K562 (cell line): ENCODE measurements around the gene PLPPR2. TPM values are rescaled to one million over a fixed set of nuclear protein-coding genes. Genes with fewer than 3 reads are reported as not detected.
A peak's percentile ranks its signal among the peaks of the same experiment; 100 is the strongest.

ENCODE experiments used
- ATAC-seq: fragments of 200-7000 bp; cut with Tn5 transposase; 3 replicates; pipeline ENCODE4 v1.9.1; 2020; ENCODE audit warnings: moderate library complexity
- BruUV-seq: library from RNA; stranded (reverse); fragments of 400-500 nt; replicated peaks from 2 replicates; lab custom pipeline; 2021; lab: Mats Ljungman, UMichigan
- CTCF ChIA-PET: fragments of 300-600 bp; formaldehyde crosslinking; extraction: SDS; loops from one replicate; lab custom pipeline; 2021; ENCODE audit warnings: low intra/inter-chr PET ratio; lab: Yijun Ruan, JAX
- POLR2A ChIA-PET: fragments of 300-600, 350-650 bp; sonication (Branson Sonifier 250); formaldehyde crosslinking; extraction: SDS; loops from one replicate; lab custom pipeline; 2021; ENCODE audit warnings: antibody characterized with exemption, inconsistent platforms; lab: Yijun Ruan, JAX
- DNase-seq, 4 experiments: peaks; one replicate each; pipeline versions ENCODE4 v3.0.0 to v3.0.0-alpha.2; 2011 to 2018; ENCODE audit warnings: low spot score in 3 of 4, mixed read lengths in 3 of 4; ENCODE audit errors: extremely low read depth in 1 of 4
- FAIRE-seq: peaks from 2 replicates; lab custom pipeline; 2011; peaks lifted over from hg19 to GRCh38; lab: Jason Lieb, UNC
- H2AFZ ChIP-seq: 2 replicates; pipeline ENCODE4 v1.6.0; 2011; ENCODE audit warnings: low read depth, low read length, control low read depth, inconsistent platforms
- H3K27ac ChIP-seq: fragments of 200-600 bp; 3 replicates; pipeline ENCODE4 v1.8.0; 2011; ENCODE audit warnings: low read depth, mild to moderate bottlenecking, control low read depth, inconsistent platforms, low read length, moderate library complexity, mixed read lengths; ENCODE audit errors: extremely low read depth
- H3K27me3 ChIP-seq, 2 experiments: fragments of 300-600 bp in 1 of 2; 2 replicates in 1 of 2; 3 replicates in 1 of 2; pipeline versions ENCODE4 v1.6.0 to v1.8.0; 2011; ENCODE audit warnings: inconsistent platforms in 2 of 2, low read length in 2 of 2, mild to moderate bottlenecking in 1 of 2, mixed read lengths in 1 of 2, moderate library complexity in 1 of 2; ENCODE audit not compliant: control insufficient read depth in 2 of 2, insufficient read depth in 2 of 2
- H3K36me3 ChIP-seq: fragments of 300-600 bp; 3 replicates; pipeline ENCODE4 v1.8.0; 2011; ENCODE audit warnings: mild to moderate bottlenecking, low read length, inconsistent platforms; ENCODE audit not compliant: control insufficient read depth, insufficient read depth
- H3K4me1 ChIP-seq, 2 experiments: fragments of 200-600 bp in 1 of 2; replicated peaks in 1 of 2; 2 replicates in 1 of 2; 3 replicates in 1 of 2; pipeline versions ENCODE4 v1.5.1 to v1.8.0; 2011; ENCODE audit warnings: inconsistent platforms in 2 of 2, low read length in 2 of 2, mild to moderate bottlenecking in 1 of 2, mixed read lengths in 1 of 2, moderate library complexity in 1 of 2; ENCODE audit not compliant: control insufficient read depth in 2 of 2, insufficient read depth in 2 of 2
- H3K4me2 ChIP-seq: 2 replicates; pipeline ENCODE4 v1.6.1; 2011; ENCODE audit warnings: low read length, control low read depth, inconsistent platforms, mixed read lengths; ENCODE audit not compliant: insufficient read depth
- H3K4me3 ChIP-seq: fragments of 200-600 bp; sonication (generic), shearing (Covaris generic); 2 replicates; pipeline ENCODE4 v1.5.1; 2016; ENCODE audit warnings: control low read depth, inconsistent platforms
- H3K79me2 ChIP-seq: fragments of 200-600 bp; 3 replicates; pipeline ENCODE4 v1.8.0; 2011; ENCODE audit warnings: low read length, inconsistent platforms; ENCODE audit not compliant: control insufficient read depth, insufficient read depth
- H3K9ac ChIP-seq, 2 experiments: 2 replicates each; pipeline versions ENCODE4 v1.6.0 to v1.6.1; 2011; ENCODE audit warnings: low read depth in 2 of 2, low read length in 2 of 2, control low read depth in 1 of 2, inconsistent platforms in 1 of 2, mild to moderate bottlenecking in 1 of 2, mixed read lengths in 1 of 2; ENCODE audit not compliant: insufficient read depth in 1 of 2
- H3K9me1 ChIP-seq: one replicate; pipeline ENCODE4 v1.6.0; 2011; ENCODE audit warnings: inconsistent platforms, mild to moderate bottlenecking, low read length, moderate library complexity; ENCODE audit not compliant: control insufficient read depth, insufficient read depth
- H3K9me3 ChIP-seq: replicated peaks from 2 replicates; pipeline ENCODE4 v1.5.1; 2011; ENCODE audit warnings: low read depth, low read length, inconsistent platforms; ENCODE audit not compliant: control insufficient read depth, insufficient read depth
- H4K20me1 ChIP-seq: replicated peaks from 2 replicates; pipeline ENCODE4 v1.6.1; 2011; ENCODE audit warnings: low read length, inconsistent platforms, mixed read lengths; ENCODE audit not compliant: control insufficient read depth, insufficient read depth
- ADNP ChIP-seq: fragments of 200-800 bp; sonication (Bioruptor generic); IDR thresholded peaks from 2 replicates; pipeline ENCODE4 v1.6.1; 2016; ENCODE audit warnings: missing genetic modification characterization, missing compliant biosample characterization
- ATF3 ChIP-seq, 2 experiments: fragments of 450-650 bp in 1 of 2; sonication (generic) in 1 of 2; formaldehyde crosslinking in 1 of 2; IDR thresholded peaks in 1 of 2; conservative IDR thresholded peaks in 1 of 2; 2 replicates each; pipeline versions ENCODE4 v1.6.1 to v1.8.1; 2016 to 2023; ENCODE audit warnings: mild to moderate bottlenecking in 2 of 2, moderate library complexity in 2 of 2, inconsistent platforms in 1 of 2, missing genetic modification reagents in 1 of 2
- BCL6 ChIP-seq: fragments of 250-450 bp; sonication (Bioruptor Pico); IDR thresholded peaks from 2 replicates; pipeline ENCODE4 v1.4.0; 2020
- CBX8 ChIP-seq: fragments of 200-600 bp; sonication (generic); IDR thresholded peaks from 2 replicates; pipeline ENCODE4 v1.6.1; 2012; ENCODE audit warnings: borderline replicate concordance, mixed run types, low read depth, mild to moderate bottlenecking, moderate library complexity, mixed read lengths, low read length, control low read depth, inconsistent platforms; ENCODE audit not compliant: poor library complexity, severe bottlenecking; ENCODE audit errors: extremely low read depth
- CHD1 ChIP-seq: fragments of 200-600 bp; sonication (generic); IDR thresholded peaks from one replicate; pipeline ENCODE4 v1.6.1; 2012; ENCODE audit warnings: mild to moderate bottlenecking, moderate library complexity, low read length, inconsistent platforms
- FOSL1 ChIP-seq: fragments of 200-800 bp; sonication (Bioruptor generic); conservative IDR thresholded peaks from 2 replicates; pipeline ENCODE4 v1.6.1; 2016; ENCODE audit warnings: missing genetic modification characterization, missing compliant biosample characterization
- RNF2 ChIP-seq: sonication (generic); IDR thresholded peaks from 2 replicates; pipeline ENCODE4 v1.6.1; 2016
- SMARCA5 ChIP-seq: fragments of 450-650 bp; IDR thresholded peaks from 2 replicates; pipeline ENCODE4 v1.6.1; 2016
- THRAP3 ChIP-seq: fragments of 450-650 bp; IDR thresholded peaks from 2 replicates; pipeline ENCODE4 v1.6.1; 2016; ENCODE audit warnings: mild to moderate bottlenecking, inconsistent platforms, borderline replicate concordance
- TOE1 ChIP-seq, 2 experiments: fragments of 450-650 bp in 1 of 2; sonication (generic) in 1 of 2; formaldehyde crosslinking in 1 of 2; IDR thresholded peaks; 2 replicates each; pipeline versions ENCODE4 v1.7.1 to v1.8.0; 2016 to 2022; ENCODE audit warnings: borderline replicate concordance in 2 of 2, mild to moderate bottlenecking in 2 of 2, antibody characterized with exemption in 1 of 2, inconsistent platforms in 1 of 2, low read depth in 1 of 2, missing genetic modification reagents in 1 of 2, moderate library complexity in 1 of 2
- ZNF175 ChIP-seq: fragments of 200-800 bp; sonication (Bioruptor generic); IDR thresholded peaks from 2 replicates; pipeline ENCODE4 v1.6.1; 2016; ENCODE audit warnings: low read depth, mild to moderate bottlenecking, missing genetic modification characterization, missing compliant biosample characterization
- WGBS: fragments of 100-300 bp; shearing (Covaris generic); methylation state at CpG from one replicate; pipeline ENCODE4 v1.1.6; 2016; ENCODE audit warnings: low coverage, mixed read lengths; ENCODE audit not compliant: insufficient coverage; ENCODE audit errors: missing lambda C conversion rate; 5-methylcytosine and 5-hydroxymethylcytosine counted together
- in situ Hi-C: fragments of 300-500 bp; cut with MboI; formaldehyde crosslinking; loops from 4 replicates; pipeline ENCODE4 v1.15.0; 2018; ENCODE audit warnings: inconsistent platforms, mixed read lengths
- intact Hi-C: fragments of 100-400 bp; cut with micrococcal nuclease; formaldehyde crosslinking; loops from 2 replicates; pipeline ENCODE4 v1.14.2; 2022
- polyA plus RNA-seq, 8 experiments: library from polyadenylated mRNA; depleted of rRNA in 4 of 8; stranded (reverse) in 5 of 8; unstranded in 3 of 8; fragments of >200 nt; fragmentation: Nextera tagmentation in 2 of 8; fragmentation: Illumina TruSeq in 1 of 8; extraction: Ambion mirVana in 2 of 8; extraction: Trizol in 1 of 8; gene quantifications; 2 replicates each; pipeline versions ENCODE4 v1.2.1 to v1.2.3, GENCODE V29; 2011 to 2014; ENCODE audit warnings: inconsistent platforms in 1 of 8, missing spikeins in 1 of 8
- total RNA-seq, 7 experiments: library from RNA; depleted of rRNA in 6 of 7; stranded (reverse); fragments of >200 nt in 6 of 7; fragmentation: Illumina TruSeq in 2 of 7; extraction: Trizol in 2 of 7; gene quantifications; 2 replicates each; pipeline versions ENCODE4 v1.2.1 to v1.2.3, GENCODE V29; 2011 to 2021; ENCODE audit warnings: low replicate concordance in 1 of 7

Gene PLPPR2
- total and polyA plus RNA-seq, 9 of the 15 experiments (the other 6 are each of a cell fraction or from before 2014, with no cell fraction given): 0.49 to 15.9 (median 3.4) TPM

GRCh38 chr19:11410682-11411081, 55.5 kb downstream of the PLPPR2 start:
- FAIRE-seq (no peak), ATAC-seq (no peak), DNase-seq (peak in 2 of 4 experiments; percentile 3 to 7)
- 1% methylated on average over 8 of the region's 8 CpGs for WGBS
- Histone ChIP-seq H3K4me3 (no peak overlapping the region), H3K79me2 (no peaks in the 10 kb centered on the region), H3K36me3 (no peaks in the 10 kb centered on the region), H3K9me1 (no peaks in the 10 kb centered on the region), H3K27me3 (no peaks in the 10 kb centered on the region), H3K4me1 (peaks cover 0 to 8% of the 10 kb centered on the region in 2 experiments; a peak in 2 of 5 replicates), H2AFZ (no peak overlapping the region), H3K9ac (no peak overlapping the region), H3K27ac (no peak overlapping the region), H3K4me2 (no peak overlapping the region), H3K9me3 (no peaks in the 10 kb centered on the region), H4K20me1 (no peaks in the 10 kb centered on the region)
- intact Hi-C loops: no loop called here
- TF ChIP-seq SMARCA5 (no peak), BCL6 (CRISPR knock-in tag) (no peak), RNF2 (no peak), ATF3 (IDR thresholded peaks at IDR 0.05) (peak; percentile 47), ATF3 (CRISPR knock-in tag; conservative IDR thresholded peaks at IDR 0.05) (no peak), THRAP3 (no peak), CHD1 (no peak), FOSL1 (tag) (0 out of 2 replicates have a peak, but pooled peaks have one; percentile 31), ZNF175 (CRISPR knock-in tag) (no peak), ADNP (tag) (peak; percentile 42; the same call in 1 of the 2 replicates), CBX8 (no peak), TOE1 (IDR thresholded peaks at IDR 0.05; ENCODE audit: borderline replicate concordance) (no peak), TOE1 (CRISPR knock-in tag; IDR thresholded peaks at IDR 0.05; ENCODE audit: borderline replicate concordance, low read depth) (no peak)
- CTCF ChIA-PET: no interaction called here
- no TSS peak for BruUV-seq
- in situ Hi-C loops: no loop called here
- POLR2A ChIA-PET: interaction anchor here (0.6 to 1.2 kb wide), 2 partner anchors 10 to 57 kb away, joined by 3 to 4 read pairs; no protein-coding TSS in a partner anchor
